HEK293 (cell line): Measurements from ENCODE around the gene ATP13A2.

Source experiments
- CTCF ChIP-seq: fragments of 450-650 bp; formaldehyde crosslinking; IDR thresholded peaks from 2 replicates; pipeline ENCODE4 v1.5.1; 2016; ENCODE audit warnings: missing biosample characterization, missing genetic modification characterization
- YY1 ChIP-seq: fragments of 450-650 bp; formaldehyde crosslinking; IDR thresholded peaks from 2 replicates; pipeline ENCODE4 v1.5.1; 2018; ENCODE audit warnings: missing biosample characterization, missing genetic modification characterization
- ZBTB1 ChIP-seq: fragments of 450-650 bp; formaldehyde crosslinking; IDR thresholded peaks from 2 replicates; pipeline ENCODE4 v1.5.1; 2016; ENCODE audit warnings: missing biosample characterization, missing genetic modification characterization
- ZNF10 ChIP-seq: fragments of 450-650 bp; formaldehyde crosslinking; IDR thresholded peaks from 2 replicates; pipeline ENCODE4 v1.5.1; 2017; ENCODE audit warnings: missing biosample characterization, missing genetic modification characterization
- ZNF510 ChIP-seq: fragments of 450-650 bp; formaldehyde crosslinking; IDR thresholded peaks from 2 replicates; pipeline ENCODE4 v1.5.1; 2018; ENCODE audit warnings: mild to moderate bottlenecking, missing genetic modification characterization, missing biosample characterization; ENCODE audit not compliant: insufficient replicate concordance
- ZNF558 ChIP-seq: fragments of 450-650 bp; formaldehyde crosslinking; IDR thresholded peaks from 2 replicates; pipeline ENCODE4 v1.5.1; 2016; ENCODE audit warnings: missing biosample characterization, missing genetic modification characterization
- TF ChIP-seq, protein P1 (sequence below): fragments of 450-650 bp; formaldehyde crosslinking; IDR thresholded peaks from 2 replicates; pipeline ENCODE4 v1.5.1; 2016; ENCODE audit warnings: missing biosample characterization, missing genetic modification characterization, borderline replicate concordance
- TF ChIP-seq, protein P2 (sequence below): fragments of 450-650 bp; formaldehyde crosslinking; IDR thresholded peaks from 2 replicates; pipeline ENCODE4 v1.5.1; 2016; ENCODE audit warnings: missing biosample characterization, missing genetic modification characterization, low read depth

- TF ChIP-seq, protein P1, sequence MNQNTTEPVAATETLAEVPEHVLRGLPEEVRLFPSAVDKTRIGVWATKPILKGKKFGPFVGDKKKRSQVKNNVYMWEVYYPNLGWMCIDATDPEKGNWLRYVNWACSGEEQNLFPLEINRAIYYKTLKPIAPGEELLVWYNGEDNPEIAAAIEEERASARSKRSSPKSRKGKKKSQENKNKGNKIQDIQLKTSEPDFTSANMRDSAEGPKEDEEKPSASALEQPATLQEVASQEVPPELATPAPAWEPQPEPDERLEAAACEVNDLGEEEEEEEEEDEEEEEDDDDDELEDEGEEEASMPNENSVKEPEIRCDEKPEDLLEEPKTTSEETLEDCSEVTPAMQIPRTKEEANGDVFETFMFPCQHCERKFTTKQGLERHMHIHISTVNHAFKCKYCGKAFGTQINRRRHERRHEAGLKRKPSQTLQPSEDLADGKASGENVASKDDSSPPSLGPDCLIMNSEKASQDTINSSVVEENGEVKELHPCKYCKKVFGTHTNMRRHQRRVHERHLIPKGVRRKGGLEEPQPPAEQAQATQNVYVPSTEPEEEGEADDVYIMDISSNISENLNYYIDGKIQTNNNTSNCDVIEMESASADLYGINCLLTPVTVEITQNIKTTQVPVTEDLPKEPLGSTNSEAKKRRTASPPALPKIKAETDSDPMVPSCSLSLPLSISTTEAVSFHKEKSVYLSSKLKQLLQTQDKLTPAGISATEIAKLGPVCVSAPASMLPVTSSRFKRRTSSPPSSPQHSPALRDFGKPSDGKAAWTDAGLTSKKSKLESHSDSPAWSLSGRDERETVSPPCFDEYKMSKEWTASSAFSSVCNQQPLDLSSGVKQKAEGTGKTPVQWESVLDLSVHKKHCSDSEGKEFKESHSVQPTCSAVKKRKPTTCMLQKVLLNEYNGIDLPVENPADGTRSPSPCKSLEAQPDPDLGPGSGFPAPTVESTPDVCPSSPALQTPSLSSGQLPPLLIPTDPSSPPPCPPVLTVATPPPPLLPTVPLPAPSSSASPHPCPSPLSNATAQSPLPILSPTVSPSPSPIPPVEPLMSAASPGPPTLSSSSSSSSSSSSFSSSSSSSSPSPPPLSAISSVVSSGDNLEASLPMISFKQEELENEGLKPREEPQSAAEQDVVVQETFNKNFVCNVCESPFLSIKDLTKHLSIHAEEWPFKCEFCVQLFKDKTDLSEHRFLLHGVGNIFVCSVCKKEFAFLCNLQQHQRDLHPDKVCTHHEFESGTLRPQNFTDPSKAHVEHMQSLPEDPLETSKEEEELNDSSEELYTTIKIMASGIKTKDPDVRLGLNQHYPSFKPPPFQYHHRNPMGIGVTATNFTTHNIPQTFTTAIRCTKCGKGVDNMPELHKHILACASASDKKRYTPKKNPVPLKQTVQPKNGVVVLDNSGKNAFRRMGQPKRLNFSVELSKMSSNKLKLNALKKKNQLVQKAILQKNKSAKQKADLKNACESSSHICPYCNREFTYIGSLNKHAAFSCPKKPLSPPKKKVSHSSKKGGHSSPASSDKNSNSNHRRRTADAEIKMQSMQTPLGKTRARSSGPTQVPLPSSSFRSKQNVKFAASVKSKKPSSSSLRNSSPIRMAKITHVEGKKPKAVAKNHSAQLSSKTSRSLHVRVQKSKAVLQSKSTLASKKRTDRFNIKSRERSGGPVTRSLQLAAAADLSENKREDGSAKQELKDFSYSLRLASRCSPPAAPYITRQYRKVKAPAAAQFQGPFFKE (tag by site-specific recombination): no peak
- TF ChIP-seq ZNF558 (tag by site-specific recombination) (no peak), ZBTB1 (tag by site-specific recombination) (no peak), ZNF510 (no peak), CTCF (tag by site-specific recombination) (no peak), YY1 (tag by site-specific recombination) (no peak), ZNF10 (no peak)
- TF ChIP-seq, protein P2, sequence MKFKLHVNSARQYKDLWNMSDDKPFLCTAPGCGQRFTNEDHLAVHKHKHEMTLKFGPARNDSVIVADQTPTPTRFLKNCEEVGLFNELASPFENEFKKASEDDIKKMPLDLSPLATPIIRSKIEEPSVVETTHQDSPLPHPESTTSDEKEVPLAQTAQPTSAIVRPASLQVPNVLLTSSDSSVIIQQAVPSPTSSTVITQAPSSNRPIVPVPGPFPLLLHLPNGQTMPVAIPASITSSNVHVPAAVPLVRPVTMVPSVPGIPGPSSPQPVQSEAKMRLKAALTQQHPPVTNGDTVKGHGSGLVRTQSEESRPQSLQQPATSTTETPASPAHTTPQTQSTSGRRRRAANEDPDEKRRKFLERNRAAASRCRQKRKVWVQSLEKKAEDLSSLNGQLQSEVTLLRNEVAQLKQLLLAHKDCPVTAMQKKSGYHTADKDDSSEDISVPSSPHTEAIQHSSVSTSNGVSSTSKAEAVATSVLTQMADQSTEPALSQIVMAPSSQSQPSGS (tag by site-specific recombination): no peak
Measured at GRCh38 chr1:16976966-16977365, 34.8 kb downstream of the ATP13A2 start.
